ENCODE measurements around the gene GNB1. TPM values are rescaled to one million over a fixed set of nuclear protein-coding genes. Genes with fewer than 3 reads are reported as not detected.

Gene GNB1
- total and polyA plus RNA-seq, 9 donors = 52.3 to 216 (median 178) TPM

DNA sequence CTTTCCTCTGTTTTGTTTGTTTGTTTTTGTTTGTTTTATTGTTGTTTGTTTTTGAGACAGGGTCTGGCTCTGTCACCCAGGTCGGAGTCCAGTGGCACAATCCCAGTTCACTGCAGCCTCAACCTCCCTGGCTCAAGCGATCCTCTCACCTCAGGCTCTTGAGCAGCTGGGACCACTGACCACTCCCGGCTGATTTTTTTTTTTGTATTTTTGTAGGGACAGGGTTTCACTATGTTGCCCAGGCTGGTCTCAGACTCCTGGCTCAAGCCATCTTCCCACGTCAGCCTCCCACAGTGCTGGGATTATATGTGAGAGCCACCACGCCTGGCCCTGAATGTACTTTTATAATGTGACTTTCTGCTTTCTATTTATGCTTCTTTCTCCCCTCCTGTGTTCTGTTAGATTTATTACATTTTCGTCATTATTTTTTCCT is 19.2 kb upstream of the GNB1 start:
- Histone ChIP-seq H3K9me3 (replicated peaks; ENCODE audit: control insufficient read depth, low read depth, low read length) (no peaks in the 10 kb centered on the region), H3K27ac (ENCODE audit: low read length) (peak overlapping the region; percentile 85), H3K4me3 (ENCODE audit: low read length) (peak overlapping the region; percentile 56), H3K36me3 (ENCODE audit: control insufficient read depth, insufficient read depth, low read length) (no peaks in the 10 kb centered on the region), H3K4me1 (ENCODE audit: control insufficient read depth, insufficient read depth, low read length) (peaks cover 54% of the 10 kb centered on the region), H3K27me3 (ENCODE audit: control insufficient read depth, insufficient read depth, low read length) (no peaks in the 10 kb centered on the region)
- no peak for DNase-seq
- WGBS (ENCODE audit: insufficient coverage) = no CpG with 5 or more reads among the region's 6 CpGs

DNA sequence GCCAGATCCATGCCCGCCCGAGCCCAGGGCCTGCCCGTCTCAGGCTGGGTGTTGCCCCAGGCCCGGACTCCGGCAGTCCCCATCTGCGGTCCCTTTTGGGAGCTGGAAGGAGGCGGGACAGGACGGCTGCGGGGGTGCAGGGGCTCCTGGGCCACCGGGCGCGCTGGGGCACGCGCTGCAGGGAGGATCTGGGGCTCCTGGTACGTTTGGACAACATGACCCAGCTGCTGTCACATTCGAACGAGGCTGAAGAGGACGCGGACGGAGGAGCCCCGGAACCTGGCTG is 17.6 kb upstream of the GNB1 start:
- 5% methylated on average over 21 of the region's 21 CpGs for WGBS (ENCODE audit: insufficient coverage)
- Histone ChIP-seq H3K27me3 (ENCODE audit: control insufficient read depth, insufficient read depth, low read length) (no peaks in the 10 kb centered on the region), H3K4me1 (ENCODE audit: control insufficient read depth, insufficient read depth, low read length) (peaks cover 38% of the 10 kb centered on the region), H3K9me3 (replicated peaks; ENCODE audit: control insufficient read depth, low read depth, low read length) (no peaks in the 10 kb centered on the region), H3K36me3 (ENCODE audit: control insufficient read depth, insufficient read depth, low read length) (no peaks in the 10 kb centered on the region), H3K27ac (ENCODE audit: low read length) (peak overlapping the region; percentile 76), H3K4me3 (ENCODE audit: low read length) (peak overlapping the region; percentile 55)
- DNase-seq = no peak

DNA sequence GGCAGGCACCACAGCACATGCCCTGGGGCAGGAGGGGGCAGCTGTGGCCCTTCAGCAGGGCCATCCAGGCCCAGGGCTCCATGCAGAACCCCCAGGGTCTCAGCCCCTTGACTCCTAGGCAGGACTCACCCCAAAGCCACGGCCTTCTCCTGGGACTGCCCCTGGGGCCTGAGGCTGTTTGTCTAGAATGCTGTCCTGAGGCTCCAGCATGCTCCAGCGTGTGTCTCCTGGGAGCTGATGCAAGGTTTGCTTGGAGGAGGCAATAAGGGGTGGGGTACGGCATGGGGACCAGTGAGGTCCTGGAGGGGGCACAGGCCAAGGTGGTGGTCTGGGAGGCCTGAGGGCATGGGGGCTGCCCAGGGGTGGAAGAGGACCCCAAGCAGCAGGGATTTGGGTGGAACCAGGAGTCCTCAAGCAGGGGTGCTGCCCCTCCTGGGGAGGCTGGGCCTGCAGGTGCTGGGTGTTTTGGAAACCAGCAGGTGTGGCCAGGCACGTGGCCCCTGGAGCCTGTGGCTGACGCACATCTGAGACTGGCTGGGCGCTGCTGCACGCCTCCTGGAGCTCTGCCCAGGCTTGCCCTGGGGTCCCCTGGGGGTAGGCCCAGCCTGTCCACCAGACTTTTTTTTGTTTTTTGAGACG is 16.3 kb upstream of the GNB1 start:
- Histone ChIP-seq H3K4me1 (ENCODE audit: control insufficient read depth, insufficient read depth, low read length) (peaks cover 37% of the 10 kb centered on the region), H3K9me3 (replicated peaks; ENCODE audit: control insufficient read depth, low read depth, low read length) (no peaks in the 10 kb centered on the region), H3K4me3 (ENCODE audit: low read length) (no peak overlapping the region), H3K27ac (ENCODE audit: low read length) (peak overlapping the region; percentile 55), H3K36me3 (ENCODE audit: control insufficient read depth, insufficient read depth, low read length) (no peaks in the 10 kb centered on the region), H3K27me3 (ENCODE audit: control insufficient read depth, insufficient read depth, low read length) (no peaks in the 10 kb centered on the region)
- WGBS (ENCODE audit: insufficient coverage) = 77% methylated on average over 5 of the region's 8 CpGs
- DNase-seq = peak; percentile 40

DNA sequence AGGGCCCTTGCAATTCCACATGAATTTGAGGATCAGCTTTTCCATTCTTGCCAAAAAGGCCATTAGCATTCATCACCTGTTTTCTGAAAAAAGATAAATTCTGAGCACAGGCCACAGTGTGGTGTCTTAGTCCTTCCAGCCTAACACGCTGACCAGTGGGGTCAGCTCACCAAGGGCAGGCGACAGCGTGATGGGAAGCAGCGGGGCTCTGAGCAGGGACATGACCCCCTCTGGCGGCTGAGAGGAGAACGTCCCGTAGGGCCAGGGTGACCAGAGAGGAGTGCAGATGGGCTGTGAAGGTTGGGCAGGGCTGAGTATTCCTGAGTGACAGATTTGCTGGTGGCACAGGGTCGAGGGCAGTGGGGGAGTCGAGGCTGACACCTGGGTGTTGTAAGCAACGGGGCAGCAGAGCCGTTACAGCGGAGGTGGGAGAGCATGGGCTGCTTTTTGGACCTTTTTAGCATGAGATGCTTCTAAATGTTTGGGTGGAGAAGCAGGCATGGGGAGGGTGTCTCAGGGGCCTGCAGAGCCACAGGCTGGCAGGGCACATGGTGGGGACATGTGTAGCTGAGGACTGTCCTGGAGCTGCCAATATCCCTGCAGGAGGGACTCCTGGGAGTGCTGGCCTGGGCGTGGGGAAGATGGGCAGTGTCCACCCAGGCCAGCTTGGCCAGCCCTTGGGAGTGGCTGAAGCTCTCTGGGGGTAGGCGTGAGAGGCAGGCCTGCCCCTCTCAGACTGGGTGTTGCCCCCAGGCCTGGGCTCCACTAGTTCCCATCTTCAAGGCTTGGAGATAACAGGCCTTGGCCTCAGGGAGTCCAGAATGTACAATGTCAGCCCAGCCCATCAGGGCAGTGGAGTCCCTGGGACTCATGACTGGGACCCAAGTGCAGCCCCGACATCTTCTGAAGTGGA is 15.6 kb upstream of the GNB1 start:
- peaks cover 37% of the 10 kb centered on the region for H3K4me1 ChIP-seq (ENCODE audit: control insufficient read depth, insufficient read depth, low read length)

DNA sequence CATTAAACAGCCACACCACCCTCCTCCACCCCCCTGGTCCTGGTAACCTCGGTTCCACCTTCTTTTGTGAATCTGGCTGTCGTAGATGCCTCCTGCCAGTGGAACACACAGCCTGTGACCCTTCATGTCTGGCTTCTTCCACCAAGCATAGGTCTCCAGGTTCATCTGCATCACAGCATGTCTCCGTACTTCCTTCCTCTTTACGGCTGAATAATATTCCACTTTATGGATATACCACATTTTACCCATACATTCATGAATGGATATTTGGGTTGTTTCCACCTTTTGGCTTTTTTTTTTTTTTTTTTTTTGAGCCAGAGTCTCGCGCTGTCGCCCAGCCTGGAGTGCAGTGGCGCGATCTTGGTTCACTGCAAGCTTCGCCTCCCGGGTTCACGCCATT is 12.3 kb upstream of the GNB1 start:
- WGBS (ENCODE audit: insufficient coverage) = 88% methylated on average over 2 of the region's 12 CpGs
- Histone ChIP-seq H3K36me3 (ENCODE audit: control insufficient read depth, insufficient read depth, low read length) (no peaks in the 10 kb centered on the region), H3K27me3 (ENCODE audit: control insufficient read depth, insufficient read depth, low read length) (no peaks in the 10 kb centered on the region), H3K27ac (ENCODE audit: low read length) (no peak overlapping the region), H3K9me3 (replicated peaks; ENCODE audit: control insufficient read depth, low read depth, low read length) (no peaks in the 10 kb centered on the region), H3K4me3 (ENCODE audit: low read length) (no peak overlapping the region), H3K4me1 (ENCODE audit: control insufficient read depth, insufficient read depth, low read length) (peaks cover 31% of the 10 kb centered on the region)
- no peak for DNase-seq

More for the DNA sequence above, 15.6 kb upstream of the GNB1 start:
- Histone ChIP-seq H3K4me3 (ENCODE audit: low read length) (no peak overlapping the region), H3K27me3 (ENCODE audit: control insufficient read depth, insufficient read depth, low read length) (no peaks in the 10 kb centered on the region), H3K9me3 (replicated peaks; ENCODE audit: control insufficient read depth, low read depth, low read length) (no peaks in the 10 kb centered on the region), H3K27ac (ENCODE audit: low read length) (peak overlapping the region; percentile 55), H3K36me3 (ENCODE audit: control insufficient read depth, insufficient read depth, low read length) (no peaks in the 10 kb centered on the region)
- DNase-seq = peak; percentile 90
- WGBS (ENCODE audit: insufficient coverage) = 20% methylated on average over 15 of the region's 15 CpGs

DNA sequence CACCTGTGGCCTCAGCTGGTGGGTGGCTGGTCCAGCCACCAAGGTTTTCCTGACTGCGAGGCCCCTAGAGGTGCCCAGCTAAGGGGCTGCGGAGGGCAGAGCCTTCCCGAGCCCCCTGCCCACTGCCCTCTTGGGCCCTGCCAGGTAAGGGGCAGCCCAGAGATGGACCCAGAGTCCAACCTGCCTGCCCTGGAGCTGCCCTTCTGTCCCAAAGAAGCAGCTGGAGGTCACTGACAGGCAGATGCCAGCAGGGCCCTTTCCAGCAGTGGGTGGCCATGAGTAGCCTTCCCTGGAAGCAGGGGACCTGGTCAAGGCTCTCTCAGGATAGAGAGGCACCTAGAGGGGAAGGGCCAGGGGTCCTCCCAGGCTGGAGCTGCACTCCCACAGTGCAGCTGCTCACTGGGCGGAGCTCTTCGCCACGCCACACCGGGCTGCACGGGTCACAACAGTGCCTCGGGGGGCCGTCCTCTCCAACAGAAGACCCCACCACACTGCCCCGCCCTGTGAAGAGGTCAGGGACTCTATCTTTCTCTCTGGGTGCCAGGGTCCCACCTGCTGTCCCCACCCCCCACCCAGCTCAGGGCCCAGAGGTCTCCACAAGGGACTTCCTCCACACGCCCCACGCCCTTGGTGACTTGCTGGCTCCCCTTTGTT is 10.9 kb upstream of the GNB1 start:
- WGBS (ENCODE audit: insufficient coverage) = 61% methylated on average over 10 of the region's 13 CpGs
- no peak for DNase-seq
- Histone ChIP-seq H3K27me3 (ENCODE audit: control insufficient read depth, insufficient read depth, low read length) (no peaks in the 10 kb centered on the region), H3K4me1 (ENCODE audit: control insufficient read depth, insufficient read depth, low read length) (peaks cover 20% of the 10 kb centered on the region), H3K36me3 (ENCODE audit: control insufficient read depth, insufficient read depth, low read length) (no peaks in the 10 kb centered on the region), H3K4me3 (ENCODE audit: low read length) (no peak overlapping the region), H3K9me3 (replicated peaks; ENCODE audit: control insufficient read depth, low read depth, low read length) (no peaks in the 10 kb centered on the region), H3K27ac (ENCODE audit: low read length) (no peak overlapping the region)

DNA sequence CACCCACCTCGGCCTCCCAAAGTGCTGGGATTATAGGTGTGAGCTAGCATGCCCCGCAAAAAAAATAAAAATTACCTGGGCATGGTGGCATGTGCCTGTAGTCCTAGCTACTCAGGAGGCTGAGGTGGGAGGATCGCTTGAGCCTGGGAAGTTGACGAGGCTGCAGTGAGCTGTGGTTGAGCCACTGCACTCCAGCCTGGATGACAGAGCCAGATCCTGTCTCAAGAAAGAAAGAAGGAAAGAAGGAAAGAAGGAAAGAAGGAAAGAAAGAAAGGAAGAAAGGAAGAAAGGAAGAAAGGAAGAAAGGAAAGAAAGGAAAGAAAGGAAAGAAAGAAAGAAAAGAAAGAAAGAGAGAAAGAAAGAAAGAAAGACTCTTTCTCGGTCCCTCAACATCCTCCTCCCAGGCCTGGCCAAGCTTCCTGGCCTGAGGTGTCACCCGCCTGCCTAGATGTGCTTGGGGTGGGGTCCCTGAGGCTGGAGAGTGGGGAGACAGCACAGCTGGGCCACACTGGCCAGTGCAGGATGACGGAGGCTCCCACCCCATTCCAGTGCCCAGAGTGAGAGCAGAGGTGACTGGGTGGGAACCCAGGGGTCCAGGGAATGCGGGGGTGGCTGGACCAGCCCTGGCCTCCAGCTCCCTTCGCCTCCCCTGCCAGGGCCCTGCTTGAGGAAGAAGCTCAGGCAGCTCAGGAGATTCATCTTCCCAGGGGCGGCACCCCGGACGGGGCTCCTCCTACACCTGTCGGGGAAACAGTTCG is 10.2 kb upstream of the GNB1 start:
- Histone ChIP-seq H3K36me3 (ENCODE audit: control insufficient read depth, insufficient read depth, low read length) (no peaks in the 10 kb centered on the region), H3K27ac (ENCODE audit: low read length) (no peak overlapping the region), H3K4me1 (ENCODE audit: control insufficient read depth, insufficient read depth, low read length) (peaks cover 14% of the 10 kb centered on the region), H3K9me3 (replicated peaks; ENCODE audit: control insufficient read depth, low read depth, low read length) (no peaks in the 10 kb centered on the region), H3K27me3 (ENCODE audit: control insufficient read depth, insufficient read depth, low read length) (no peaks in the 10 kb centered on the region), H3K4me3 (ENCODE audit: low read length) (no peak overlapping the region)
- no peak for DNase-seq
- 75% methylated on average over 10 of the region's 14 CpGs for whole genome bisulfite sequencing (ENCODE audit: insufficient coverage)

DNA sequence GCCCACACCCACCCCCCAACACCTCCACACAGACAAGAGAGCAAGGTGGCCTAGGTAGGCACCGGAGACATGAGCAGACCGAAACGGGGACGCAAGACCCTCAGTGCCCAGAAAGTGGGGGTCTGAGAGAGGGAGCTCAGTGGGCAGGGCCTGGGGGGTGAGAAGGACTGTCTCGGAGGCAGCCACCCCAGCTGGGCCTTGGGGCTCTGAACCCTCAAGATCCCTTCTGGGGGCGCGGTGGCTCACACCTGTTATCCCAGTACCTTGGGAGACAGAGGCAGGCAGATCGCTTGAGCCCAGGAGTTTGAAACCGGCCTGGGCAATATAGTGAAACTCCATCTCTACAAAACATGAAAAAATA is 9.1 kb upstream of the GNB1 start:
- Histone ChIP-seq H3K9me3 (replicated peaks; ENCODE audit: control insufficient read depth, low read depth, low read length) (no peaks in the 10 kb centered on the region), H3K4me3 (ENCODE audit: low read length) (no peak overlapping the region), H3K27ac (ENCODE audit: low read length) (no peak overlapping the region), H3K27me3 (ENCODE audit: control insufficient read depth, insufficient read depth, low read length) (no peaks in the 10 kb centered on the region), H3K4me1 (ENCODE audit: control insufficient read depth, insufficient read depth, low read length) (peaks cover 23% of the 10 kb centered on the region), H3K36me3 (ENCODE audit: control insufficient read depth, insufficient read depth, low read length) (no peaks in the 10 kb centered on the region)
- DNase-seq = no peak
- 83% methylated on average over 8 of the region's 9 CpGs for WGBS (ENCODE audit: insufficient coverage)

DNA sequence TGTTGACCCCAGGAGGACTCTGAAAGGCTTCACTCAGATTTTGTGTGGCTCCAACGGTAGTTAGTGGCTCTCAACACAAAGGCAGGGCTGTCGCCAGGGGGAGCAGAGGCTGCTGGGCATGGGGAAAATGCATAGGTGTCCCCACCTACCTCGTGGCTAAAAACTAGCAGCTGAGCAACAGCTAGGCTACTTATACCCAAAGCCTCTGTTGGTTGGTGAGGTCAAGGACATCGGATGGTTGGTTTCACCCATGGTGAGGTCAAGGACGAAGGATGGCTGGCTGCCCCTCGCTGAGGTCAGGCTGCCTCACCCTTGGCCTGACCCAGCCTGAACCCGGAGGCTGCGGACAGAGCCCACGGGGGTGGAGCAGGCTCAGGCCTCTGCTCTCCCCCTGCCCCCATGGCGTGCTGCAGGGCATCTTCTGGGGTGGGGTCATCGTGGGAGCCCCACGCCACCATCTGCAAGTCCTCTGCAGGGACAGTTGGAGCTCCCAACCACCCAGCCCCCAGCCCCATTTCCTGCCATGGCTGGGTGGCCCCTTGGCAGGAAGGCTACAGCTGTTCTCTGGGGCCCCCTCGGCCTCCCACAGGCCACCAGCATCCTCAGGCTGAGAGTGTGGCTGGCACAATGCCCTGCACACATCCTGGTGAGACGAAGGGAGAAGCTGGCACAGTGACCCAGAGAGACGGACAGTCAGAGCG is 8.5 kb upstream of the GNB1 start:
- no peaks in the 10 kb centered on the region for H3K27me3 ChIP-seq (ENCODE audit: control insufficient read depth, insufficient read depth, low read length)
- H3K36me3 ChIP-seq (ENCODE audit: control insufficient read depth, insufficient read depth, low read length) = no peaks in the 10 kb centered on the region
- no peak for DNase-seq
- H3K27ac ChIP-seq (ENCODE audit: low read length) = no peak overlapping the region
- H3K9me3 ChIP-seq (replicated peaks; ENCODE audit: control insufficient read depth, low read depth, low read length) = no peaks in the 10 kb centered on the region
- peaks cover 28% of the 10 kb centered on the region for H3K4me1 ChIP-seq (ENCODE audit: control insufficient read depth, insufficient read depth, low read length)
- 62% methylated on average over 14 of the region's 16 CpGs for WGBS (ENCODE audit: insufficient coverage)
- no peak overlapping the region for H3K4me3 ChIP-seq (ENCODE audit: low read length)
